Effector CD8-positive, alpha-beta T cell (primary cell): ENCODE data around the gene C19orf38.
"Not testable (repeated sequence)": the region's sequence is repeated elsewhere in the genome, so short reads cannot be mapped to it uniquely, and the experiment has no call there.

Experiments
- DNase-seq: peaks from one replicate; lab custom pipeline; 2025; lab: John Stamatoyannopoulos, UW

Gene C19orf38

GRCh38 chr19:10850631-10851030, 2.4 kb downstream of the C19orf38 start:
- DNase-seq = no peak

- no peak for DNase-seq
Measured at GRCh38 chr19:10852098-10852800, 4.0 kb downstream of the C19orf38 start.

GRCh38 chr19:10852941-10853340, 4.7 kb downstream of the C19orf38 start:
- DNase-seq = no peak

- DNase-seq = no peak
Measured at GRCh38 chr19:10854350-10855089, 6.3 kb downstream of the C19orf38 start.

- no peak for DNase-seq
Measured at GRCh38 chr19:10855879-10856522, 7.8 kb downstream of the C19orf38 start.

- DNase-seq = not testable (repeated sequence)
Measured at GRCh38 chr19:10856899-10857298, 8.7 kb downstream of the C19orf38 start.

GRCh38 chr19:10858204-10858828, 10.1 kb downstream of the C19orf38 start:
- DNase-seq = peak; percentile 18

GRCh38 chr19:10861103-10861651, 13.0 kb downstream of the C19orf38 start:
- DNase-seq = no peak

GRCh38 chr19:10862561-10863106, 14.4 kb downstream of the C19orf38 start:
- DNase-seq = no peak

GRCh38 chr19:10863107-10863717, 15.0 kb downstream of the C19orf38 start:
- no peak for DNase-seq

GRCh38 chr19:10864538-10864899, 16.3 kb downstream of the C19orf38 start:
- DNase-seq = peak; percentile 72

GRCh38 chr19:10866495-10866894, 18.3 kb downstream of the C19orf38 start:
- DNase-seq = no peak

GRCh38 chr19:10868872-10869547, 20.8 kb downstream of the C19orf38 start:
- DNase-seq = no peak

- DNase-seq = not testable (repeated sequence)
Measured at GRCh38 chr19:10869872-10870311, 21.7 kb downstream of the C19orf38 start.

GRCh38 chr19:10870501-10870954, 22.3 kb downstream of the C19orf38 start:
- DNase-seq = no peak

GRCh38 chr19:10870955-10871603, 22.9 kb downstream of the C19orf38 start, which contains the start of gene CARM1:
Gene CARM1, plus strand, starts transcription at chr19:10871553. Its CDS starts 150 bp downstream, at chr19:10871703.
- peak; percentile 99 for DNase-seq

- DNase-seq = peak; percentile 33
Measured at GRCh38 chr19:10871711-10872545, 23.7 kb downstream of the C19orf38 start.

- DNase-seq = no peak
Measured at GRCh38 chr19:10872546-10873107, 24.4 kb downstream of the C19orf38 start.

- DNase-seq = no peak
Measured at GRCh38 chr19:10874024-10874423, 25.8 kb downstream of the C19orf38 start.
